ENCODE measurements around the gene CLDN4.

The CLDN4 gene

GRCh38 chr7:73841689-73842066, 10.9 kb downstream of the CLDN4 start:
- H3K27ac ChIP-seq (replicated peaks), result no peak overlapping the region
- peaks cover 2% of the 10 kb centered on the region for H3K27me3 ChIP-seq (ENCODE audit: insufficient read depth, poor library complexity, severe bottlenecking)
- DNase-seq (ENCODE audit: low read depth in 1 of 2, low spot score in 1 of 2), result no peak
- no peak for TF ChIP-seq SPI1 (IDR thresholded peaks at IDR 0.05; ENCODE audit: borderline replicate concordance, low read depth)
- TF ChIP-seq GABPA (IDR thresholded peaks at IDR 0.05; ENCODE audit: low read depth), result no peak
- TF ChIP-seq, protein P1, sequence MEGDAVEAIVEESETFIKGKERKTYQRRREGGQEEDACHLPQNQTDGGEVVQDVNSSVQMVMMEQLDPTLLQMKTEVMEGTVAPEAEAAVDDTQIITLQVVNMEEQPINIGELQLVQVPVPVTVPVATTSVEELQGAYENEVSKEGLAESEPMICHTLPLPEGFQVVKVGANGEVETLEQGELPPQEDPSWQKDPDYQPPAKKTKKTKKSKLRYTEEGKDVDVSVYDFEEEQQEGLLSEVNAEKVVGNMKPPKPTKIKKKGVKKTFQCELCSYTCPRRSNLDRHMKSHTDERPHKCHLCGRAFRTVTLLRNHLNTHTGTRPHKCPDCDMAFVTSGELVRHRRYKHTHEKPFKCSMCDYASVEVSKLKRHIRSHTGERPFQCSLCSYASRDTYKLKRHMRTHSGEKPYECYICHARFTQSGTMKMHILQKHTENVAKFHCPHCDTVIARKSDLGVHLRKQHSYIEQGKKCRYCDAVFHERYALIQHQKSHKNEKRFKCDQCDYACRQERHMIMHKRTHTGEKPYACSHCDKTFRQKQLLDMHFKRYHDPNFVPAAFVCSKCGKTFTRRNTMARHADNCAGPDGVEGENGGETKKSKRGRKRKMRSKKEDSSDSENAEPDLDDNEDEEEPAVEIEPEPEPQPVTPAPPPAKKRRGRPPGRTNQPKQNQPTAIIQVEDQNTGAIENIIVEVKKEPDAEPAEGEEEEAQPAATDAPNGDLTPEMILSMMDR (IDR thresholded peaks at IDR 0.05; ENCODE audit: insufficient read depth, low read length), result no peak
- TF ChIP-seq REST (IDR thresholded peaks at IDR 0.05; ENCODE audit: insufficient replicate concordance, low read depth), result no peak
- TF ChIP-seq POLR2AphosphoS5 (IDR thresholded peaks at IDR 0.05; ENCODE audit: low read depth), result no peak
- H3K4me3 ChIP-seq (replicated peaks; ENCODE audit: insufficient read depth, low read length), result no peak overlapping the region

- TF ChIP-seq POLR2AphosphoS5 (IDR thresholded peaks at IDR 0.05; ENCODE audit: low read depth) (no peak), REST (IDR thresholded peaks at IDR 0.05; ENCODE audit: insufficient replicate concordance, low read depth) (no peak), GABPA (IDR thresholded peaks at IDR 0.05; ENCODE audit: low read depth) (no peak), SPI1 (IDR thresholded peaks at IDR 0.05; ENCODE audit: borderline replicate concordance, low read depth) (no peak)
- TF ChIP-seq, protein P1 (IDR thresholded peaks at IDR 0.05; ENCODE audit: insufficient read depth, low read length), result no peak
- Histone ChIP-seq H3K4me3 (replicated peaks; ENCODE audit: insufficient read depth, low read length) (peak within 1 kb of the TSS; percentile 40), H3K27me3 (ENCODE audit: insufficient read depth, poor library complexity, severe bottlenecking) (peaks cover 2% of the 10 kb centered on the region), H3K27ac (replicated peaks) (no peak within 1 kb of the TSS)
- peak; percentile 67 to 85 for DNase-seq (ENCODE audit: low read depth in 1 of 2, low spot score in 1 of 2)
Observed at GRCh38 chr7:73842067-73842976, 11.5 kb downstream of the CLDN4 start, which contains the start of gene METTL27. Gene METTL27 (minus strand): TSS chr7:73842516. CDS start chr7:73842140, 376 bp downstream.

DNA sequence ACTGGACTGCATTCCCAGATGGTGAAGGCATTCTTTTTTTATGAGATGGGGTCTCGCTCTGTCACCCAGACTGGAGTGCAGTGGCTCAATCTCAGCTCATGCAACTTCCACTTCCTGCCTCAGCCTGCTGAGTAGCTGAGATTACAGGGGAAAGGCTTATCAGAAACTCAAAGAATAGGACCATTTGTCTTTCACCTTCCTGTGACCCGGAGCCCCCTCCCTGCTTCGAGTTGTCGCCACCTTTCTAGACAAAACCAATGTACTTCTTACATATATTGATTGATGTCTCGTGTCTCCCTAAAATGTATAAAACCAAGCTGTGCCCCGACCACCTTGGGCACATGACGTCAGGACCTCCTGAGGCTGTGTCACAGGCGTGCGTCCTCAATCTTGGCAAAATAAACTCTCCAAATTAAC, 13.3 kb downstream of the CLDN4 start:
- no peak overlapping the region for H3K27ac ChIP-seq (replicated peaks)
- peaks cover 2% of the 10 kb centered on the region for H3K27me3 ChIP-seq (ENCODE audit: insufficient read depth, poor library complexity, severe bottlenecking)
- TF ChIP-seq GABPA (IDR thresholded peaks at IDR 0.05; ENCODE audit: low read depth) (no peak), POLR2AphosphoS5 (IDR thresholded peaks at IDR 0.05; ENCODE audit: low read depth) (no peak), SPI1 (IDR thresholded peaks at IDR 0.05; ENCODE audit: borderline replicate concordance, low read depth) (no peak), REST (IDR thresholded peaks at IDR 0.05; ENCODE audit: insufficient replicate concordance, low read depth) (no peak)
- TF ChIP-seq, protein P1 (IDR thresholded peaks at IDR 0.05; ENCODE audit: insufficient read depth, low read length), result no peak
- no peak for DNase-seq (ENCODE audit: low read depth in 1 of 2, low spot score in 1 of 2)
- no peak overlapping the region for H3K4me3 ChIP-seq (replicated peaks; ENCODE audit: insufficient read depth, low read length)
